HG02571 (cell line): ENCODE results near the gene DRGX.

ENCODE experiments used
- ATAC-seq: cut with Tn5 transposase; IDR thresholded peaks from one replicate; pipeline ENCODE4 v1.9.1; 2021; ENCODE audit warnings: mild to moderate bottlenecking, moderate library complexity; ENCODE audit not compliant: unreplicated experiment

The DRGX gene

GRCh38 chr10:49323171-49323895 is 72.6 kb downstream of the DRGX start:
- ATAC-seq: no peak

- no peak for ATAC-seq
Measured at GRCh38 chr10:49322371-49323170, 73.3 kb downstream of the DRGX start.

DNA sequence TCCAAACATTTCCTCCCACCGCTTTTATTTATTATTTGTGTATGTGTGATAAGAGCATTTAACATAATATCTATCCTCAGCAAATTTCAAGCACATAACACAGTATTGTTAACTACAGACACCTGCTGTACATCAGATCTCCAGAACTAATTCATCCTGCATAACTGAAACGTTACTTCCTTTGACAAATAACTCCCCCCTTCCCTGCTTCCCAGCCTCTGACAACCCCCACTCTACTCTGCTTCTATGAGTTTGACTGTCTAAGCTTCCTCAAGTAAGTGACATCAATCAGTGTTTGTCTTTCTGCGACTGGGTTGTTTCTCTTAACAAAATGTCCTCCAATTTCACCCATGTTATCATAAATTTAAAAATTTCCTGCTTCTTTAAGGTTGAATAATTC is 74.9 kb downstream of the DRGX start:
- no peak for ATAC-seq

DNA sequence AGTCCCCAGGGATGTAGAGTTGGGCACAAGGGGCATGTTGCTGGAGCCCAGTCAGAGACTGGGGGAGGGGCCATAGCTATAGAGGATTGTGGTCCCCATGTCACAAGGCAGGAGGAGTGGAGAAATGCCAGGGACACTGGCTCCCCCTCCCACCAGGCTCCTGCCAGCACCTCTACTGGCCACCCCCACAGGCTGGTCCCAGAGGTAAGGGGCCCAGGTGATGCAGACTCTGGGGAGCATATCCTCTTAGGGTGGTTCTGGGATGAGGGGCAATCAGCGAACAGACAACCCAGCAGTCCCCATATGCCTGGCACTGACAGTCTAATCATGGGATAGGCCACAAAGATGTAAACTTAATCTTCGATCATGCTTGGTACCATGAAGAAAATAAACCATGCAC is 75.7 kb downstream of the DRGX start:
- ATAC-seq: no peak

DNA sequence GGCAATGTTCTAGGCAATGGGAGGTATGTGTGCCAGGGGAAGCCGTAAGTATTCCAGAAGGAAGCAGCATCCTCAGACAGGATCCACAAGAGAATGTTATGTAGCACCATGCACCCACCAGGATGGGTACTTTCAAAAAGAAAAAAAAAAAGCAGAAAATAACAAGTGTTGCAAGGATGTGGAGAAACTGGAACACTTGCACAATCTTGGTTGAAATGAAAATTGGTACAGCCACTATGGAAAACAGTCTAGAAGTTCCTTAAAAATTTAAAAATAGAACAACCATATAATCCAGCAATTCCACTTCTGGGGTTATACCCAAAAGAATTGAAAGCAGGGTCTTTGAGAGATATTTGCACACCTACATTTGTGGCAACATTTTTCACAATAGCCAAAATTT is 76.7 kb downstream of the DRGX start:
- no peak for ATAC-seq

DNA sequence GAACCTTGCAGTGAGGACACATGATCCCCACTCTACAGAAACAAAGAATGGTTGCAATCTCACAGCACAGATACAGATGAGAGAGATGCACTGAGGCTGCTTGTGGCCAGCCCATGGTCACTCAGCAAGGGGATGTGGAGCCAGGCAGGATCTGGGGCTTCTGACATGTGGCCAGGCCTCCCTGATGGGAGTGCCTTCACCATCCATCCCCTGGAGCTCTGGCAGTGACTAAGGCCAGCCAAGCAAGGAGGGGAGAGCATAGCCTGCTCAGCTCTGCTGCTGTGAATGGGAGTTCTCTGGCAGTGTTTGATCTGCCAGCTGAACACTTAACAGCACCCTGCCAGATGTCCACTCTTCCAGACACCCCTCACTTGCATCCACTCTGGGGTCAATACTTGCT is 77.1 kb downstream of the DRGX start:
- no peak for ATAC-seq

- no peak for ATAC-seq
Measured at GRCh38 chr10:49318028-49318427, 77.9 kb downstream of the DRGX start.

DNA sequence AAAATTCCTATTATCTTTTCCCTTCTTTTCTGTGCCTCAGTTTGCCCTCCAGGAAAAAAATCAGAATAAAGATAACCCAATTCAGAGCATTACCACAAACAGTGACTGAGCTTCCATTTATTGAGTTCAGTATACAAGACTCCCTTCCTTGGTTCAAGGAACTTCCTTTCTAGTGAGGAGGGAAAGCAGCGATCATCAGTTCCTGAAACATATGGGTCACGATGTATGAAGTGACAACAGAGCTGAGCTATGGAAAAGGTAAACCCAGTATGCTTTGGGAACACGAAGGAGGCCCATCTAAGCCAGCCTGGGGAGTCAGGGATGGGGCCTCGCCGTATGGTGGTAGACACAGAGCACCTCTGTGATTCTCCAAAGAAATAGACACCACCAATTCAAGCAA is 81.1 kb downstream of the DRGX start:
- ATAC-seq: no peak
